B cell (primary cell): ENCODE measurements around the gene PLBD2. TPM values are rescaled to one million over a fixed set of nuclear protein-coding genes. Genes with fewer than 3 reads are reported as not detected.

Source experiments
- ATAC-seq: fragments of 200-7000 bp; cut with Tn5 transposase; one replicate; pipeline ENCODE4 v1.10.0; 2021; ENCODE audit warnings: low read depth, mild to moderate bottlenecking, moderate number of reproducible peaks, moderate library complexity
- CTCF ChIA-PET: fragments of 350-600 bp; sonication (Branson Sonifier 250); formaldehyde crosslinking; loops from one replicate; lab custom pipeline; 2021; ENCODE audit warnings: antibody characterized with exemption, inconsistent platforms; lab: Charles Lee
- POLR2A ChIA-PET: fragments of 350-600 bp; sonication (Branson Sonifier 250); formaldehyde crosslinking; loops from one replicate; lab custom pipeline; 2021; ENCODE audit warnings: antibody characterized with exemption; lab: Charles Lee
- DNase-seq: peaks from one replicate; pipeline ENCODE4 v3.0.0; 2013
- H2AFZ ChIP-seq: 2 replicates; pipeline ENCODE4 v1.6.1; 2012; ENCODE audit warnings: mild to moderate bottlenecking, low read depth, low read length; ENCODE audit not compliant: insufficient read depth, poor library complexity, severe bottlenecking
- H3K27ac ChIP-seq, 2 donors: 1 replicate in 1 of 2; 2 replicates in 1 of 2; pipeline ENCODE4 v1.5.1; 2012 to 2013; ENCODE audit warnings: low read length in 2 of 2, mild to moderate bottlenecking in 2 of 2, moderate library complexity in 1 of 2
- H3K27me3 ChIP-seq, 4 experiments: fragments of 200-600 bp in 1 of 4; sonication (generic) in 1 of 4; replicated peaks in 1 of 4; 1 replicate in 2 of 4; 2 replicates in 2 of 4; pipeline versions ENCODE4 v1.6.1 to v1.7.0; 2013 to 2016; ENCODE audit warnings: low read length in 3 of 4, mild to moderate bottlenecking in 2 of 4, mixed read lengths in 1 of 4, moderate library complexity in 1 of 4; ENCODE audit not compliant: insufficient read depth in 4 of 4, control insufficient read depth in 3 of 4; ENCODE audit errors: control extremely low read depth in 1 of 4
- H3K36me3 ChIP-seq, 2 experiments: replicated peaks in 1 of 2; 1 replicate in 1 of 2; 2 replicates in 1 of 2; pipeline versions ENCODE4 v1.6.1 to v1.7.1; 2013; ENCODE audit warnings: low read length in 1 of 2; ENCODE audit not compliant: insufficient read depth in 2 of 2, control insufficient read depth in 1 of 2; ENCODE audit errors: control extremely low read depth in 1 of 2, extremely low read depth in 1 of 2
- H3K4me1 ChIP-seq, 2 donors: fragments of 200-600 bp in 1 of 2; sonication (generic) in 1 of 2; 1 replicate in 1 of 2; 2 replicates in 1 of 2; pipeline versions ENCODE4 v1.5.1 to v1.6.1; 2013 to 2017; ENCODE audit warnings: low read length in 2 of 2; ENCODE audit not compliant: control insufficient read depth in 2 of 2, insufficient read depth in 2 of 2
- H3K4me2 ChIP-seq: replicated peaks from 2 replicates; pipeline ENCODE3; 2012; ENCODE audit warnings: mild to moderate bottlenecking, low read depth, low read length; ENCODE audit not compliant: poor library complexity, severe bottlenecking
- H3K4me3 ChIP-seq, 5 experiments: fragments of 200-600 bp in 1 of 5; sonication (generic) in 1 of 5; 1 replicate in 3 of 5; 2 replicates in 2 of 5; pipeline versions ENCODE4 v1.5.1 to v1.7.0; 2011 to 2016; ENCODE audit warnings: low read length in 4 of 5, mild to moderate bottlenecking in 4 of 5, low read depth in 2 of 5, control low read depth in 1 of 5, moderate library complexity in 1 of 5; ENCODE audit not compliant: insufficient read depth in 1 of 5; ENCODE audit errors: control extremely low read depth in 1 of 5, extremely low read depth in 1 of 5
- H3K79me2 ChIP-seq: fragments of 200-600 bp; sonication (generic); one replicate; pipeline ENCODE4 v1.6.0; 2016; ENCODE audit warnings: low read length; ENCODE audit not compliant: control insufficient read depth, insufficient read depth
- H3K9ac ChIP-seq: fragments of 200-600 bp; sonication (generic); 2 replicates; pipeline ENCODE4 v1.6.1; 2017; ENCODE audit warnings: mild to moderate bottlenecking, low read length, moderate library complexity
- H3K9me3 ChIP-seq, 3 donors: one replicate each; pipeline versions ENCODE4 v1.6.1 to v1.7.1; 2013; ENCODE audit warnings: low read length in 2 of 3; ENCODE audit not compliant: control insufficient read depth in 2 of 3, insufficient read depth in 1 of 3; ENCODE audit errors: control extremely low read depth in 1 of 3
- H4K20me1 ChIP-seq: 2 replicates; pipeline ENCODE4 v1.6.0; 2012; ENCODE audit warnings: mild to moderate bottlenecking, low read length; ENCODE audit not compliant: insufficient read depth, control insufficient read depth, poor library complexity, severe bottlenecking
- H3K27ac Mint-ChIP-seq: one replicate; pipeline ENCODE4 v1.8.0; 2021; ENCODE audit warnings: mixed read lengths
- H3K27me3 Mint-ChIP-seq: one replicate; pipeline ENCODE4 v1.8.0; 2021; ENCODE audit warnings: mixed read lengths
- H3K4me1 Mint-ChIP-seq: one replicate; pipeline ENCODE4 v1.8.0; 2021; ENCODE audit warnings: mixed read lengths
- H3K4me3 Mint-ChIP-seq: one replicate; pipeline ENCODE4 v1.8.0; 2021; ENCODE audit warnings: mixed read lengths
- H3K9me3 Mint-ChIP-seq: one replicate; pipeline ENCODE4 v1.8.0; 2022; ENCODE audit warnings: mixed read lengths; ENCODE audit not compliant: insufficient read depth
- CTCF ChIP-seq: fragments of 200-600 bp; IDR thresholded peaks from one replicate; pipeline ENCODE4 v1.8.0; 2022; ENCODE audit warnings: antibody characterized with exemption, mild to moderate bottlenecking
- EZH2 ChIP-seq: IDR thresholded peaks from 2 replicates; pipeline ENCODE4 v1.6.1; 2012; ENCODE audit warnings: borderline replicate concordance, low read depth, mild to moderate bottlenecking, moderate library complexity, low read length; ENCODE audit not compliant: insufficient read depth, poor library complexity, severe bottlenecking
- WGBS: methylation state at CpG from one replicate; pipeline ENCODE4 v1.1.5; 2013; ENCODE audit warnings: missing lambda C conversion rate; ENCODE audit not compliant: insufficient coverage; 5-methylcytosine and 5-hydroxymethylcytosine counted together
- intact Hi-C: fragments of 100-400 bp; cut with micrococcal nuclease; formaldehyde crosslinking; loops from one replicate; pipeline ENCODE4 v1.10.0; 2022
- polyA plus RNA-seq: library from polyadenylated mRNA; depleted of rRNA; stranded (reverse); fragments of >200 nt; gene quantifications from 2 replicates; pipeline ENCODE4 v1.2.3, GENCODE V29; 2012
- total RNA-seq, 2 donors: library from RNA; stranded (reverse); fragments of 120-200 nt in 1 of 2; gene quantifications; 1 replicate in 1 of 2; 2 replicates in 1 of 2; pipeline versions ENCODE4 v1.2.3 to v1.2.4, GENCODE V29; 2013 to 2022

The PLBD2 gene
- total and polyA plus RNA-seq, 2 donors (not counting 1 experiment from before 2014, with no cell fraction given) = 2.9 to 11.6 TPM

GRCh38 chr12:113328368-113328889 lies 30.0 kb upstream of the PLBD2 start:
- peaks cover 10 to 12% of the 10 kb centered on the region in 2 experiments for H3K36me3 ChIP-seq
- Mint-ChIP-seq H3K4me1 (peaks cover 28% of the 10 kb centered on the region), H3K27ac (no peak overlapping the region), H3K4me3 (no peak overlapping the region), H3K9me3 (no peaks in the 10 kb centered on the region), H3K27me3 (no peaks in the 10 kb centered on the region)
- H3K79me2 ChIP-seq = peaks cover 28% of the 10 kb centered on the region
- ATAC-seq (no peak), DNase-seq (no peak)
- ChIA-PET POLR2A (no interaction called here), CTCF (interaction anchor here (0.9 kb wide), 1 partner anchor 26 kb away, joined by 3 read pairs; no protein-coding TSS in a partner anchor)
- H3K4me3 ChIP-seq = no peak overlapping the region
- no peak overlapping the region for H3K4me2 ChIP-seq
- H3K4me1 ChIP-seq = peaks cover 17 to 18% of the 10 kb centered on the region in 2 donors
- H3K9me3 ChIP-seq = no peaks in the 10 kb centered on the region
- 96% methylated on average over 3 of the region's 5 CpGs for WGBS
- intact Hi-C loops = no loop called here
- H3K27me3 ChIP-seq = no peaks in the 10 kb centered on the region
- no peak overlapping the region for H2AFZ ChIP-seq
- TF ChIP-seq EZH2 = no peak
- no peak for TF ChIP-seq CTCF
- no peak overlapping the region for H3K9ac ChIP-seq
- H4K20me1 ChIP-seq = no peaks in the 10 kb centered on the region
- no peak overlapping the region for H3K27ac ChIP-seq

- no peak overlapping the region for H3K4me3 Mint-ChIP-seq
- H3K4me1 ChIP-seq = peaks cover 25% of the 10 kb centered on the region in 2 donors
- H2AFZ ChIP-seq = no peak overlapping the region
- no peak overlapping the region for H3K4me2 ChIP-seq
- H3K27ac ChIP-seq = no peak overlapping the region
- H3K79me2 ChIP-seq = peaks cover 32% of the 10 kb centered on the region
- 93% methylated on average over 6 of the region's 9 CpGs for WGBS
- no peak overlapping the region for H3K9ac ChIP-seq
- ChIA-PET CTCF (no interaction called here), POLR2A (no interaction called here)
- no peaks in the 10 kb centered on the region for H4K20me1 ChIP-seq
- H3K27ac Mint-ChIP-seq = no peak overlapping the region
- TF ChIP-seq CTCF = no peak
- no peak for TF ChIP-seq EZH2
- H3K27me3 ChIP-seq = no peaks in the 10 kb centered on the region
- H3K27me3 Mint-ChIP-seq = no peaks in the 10 kb centered on the region
- intact Hi-C loops = no loop called here
- peaks cover 9 to 12% of the 10 kb centered on the region in 2 experiments for H3K36me3 ChIP-seq
- no peak overlapping the region for H3K4me3 ChIP-seq
- DNase-seq = no peak
- no peaks in the 10 kb centered on the region for H3K9me3 ChIP-seq
- H3K4me1 Mint-ChIP-seq = peaks cover 32% of the 10 kb centered on the region
- no peak for ATAC-seq
- H3K9me3 Mint-ChIP-seq = no peaks in the 10 kb centered on the region
These were observed 29.2 kb upstream of the PLBD2 start for GRCh38 chr12:113329022-113329790.
